C1 segment of cervical spinal cord (tissue), 14 donors: ENCODE measurements around the gene PCNX3.

Experiments used
- DNase-seq, 14 donors: peaks; one replicate each; lab custom pipeline; 2025; lab: John Stamatoyannopoulos, UW

Gene PCNX3

GRCh38 chr11:65618763-65619162 lies 3.2 kb downstream of the PCNX3 start:
- DNase-seq: no peak

DNA sequence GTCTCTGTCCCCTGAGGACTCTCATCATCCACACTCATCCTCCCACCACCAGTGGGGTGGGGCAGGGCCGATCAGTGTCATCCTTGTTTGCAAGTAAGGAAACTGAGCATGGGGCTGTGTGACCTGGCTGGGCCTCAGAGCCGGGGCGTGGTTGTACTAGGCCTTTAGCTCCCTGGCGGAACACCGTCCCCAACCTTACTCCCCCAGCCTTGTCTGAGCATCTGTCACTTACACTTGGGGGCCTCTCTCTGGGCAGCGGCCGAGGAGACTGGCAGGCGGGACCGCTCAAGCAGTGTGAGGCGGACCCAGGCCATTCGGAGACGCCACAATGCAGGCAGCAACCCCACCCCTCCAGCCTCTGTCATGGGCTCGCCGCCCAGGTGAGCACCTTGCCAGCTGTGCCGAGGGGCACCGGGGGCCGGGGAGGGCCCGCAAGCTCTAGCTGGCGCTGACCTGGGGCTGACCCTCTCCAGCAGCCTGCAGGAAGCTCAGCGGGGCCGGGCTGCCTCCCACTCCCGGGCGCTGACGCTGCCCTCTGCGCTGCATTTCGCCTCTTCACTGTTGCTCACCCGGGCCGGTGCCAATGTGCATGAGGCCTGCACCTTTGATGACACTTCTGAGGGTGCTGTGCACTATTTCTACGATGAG lies 3.8 kb downstream of the PCNX3 start:
- no peak for DNase-seq

DNA sequence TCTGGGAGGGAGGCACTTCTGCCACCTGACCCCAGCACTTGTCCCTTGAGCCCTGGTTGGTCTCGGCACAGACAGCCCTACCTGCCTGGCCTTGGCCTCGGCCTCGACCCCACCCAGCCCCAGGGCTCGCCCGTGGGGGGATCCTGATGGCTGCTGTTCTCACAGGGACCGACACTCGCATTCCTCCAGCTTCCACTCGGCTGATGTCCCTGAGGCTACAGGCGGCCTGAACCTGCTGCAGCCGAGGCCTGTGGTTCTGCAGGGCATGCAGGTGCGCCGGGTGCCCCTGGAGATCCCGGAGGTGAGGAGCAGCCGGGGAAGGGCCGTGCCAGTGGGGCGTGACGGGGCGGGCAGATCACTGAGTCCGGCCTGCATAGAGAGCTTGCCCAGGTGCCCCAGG lies 5.1 kb downstream of the PCNX3 start:
- no peak for DNase-seq

- DNase-seq: no peak
Observed at GRCh38 chr11:65621460-65621859, 5.9 kb downstream of the PCNX3 start.

DNA sequence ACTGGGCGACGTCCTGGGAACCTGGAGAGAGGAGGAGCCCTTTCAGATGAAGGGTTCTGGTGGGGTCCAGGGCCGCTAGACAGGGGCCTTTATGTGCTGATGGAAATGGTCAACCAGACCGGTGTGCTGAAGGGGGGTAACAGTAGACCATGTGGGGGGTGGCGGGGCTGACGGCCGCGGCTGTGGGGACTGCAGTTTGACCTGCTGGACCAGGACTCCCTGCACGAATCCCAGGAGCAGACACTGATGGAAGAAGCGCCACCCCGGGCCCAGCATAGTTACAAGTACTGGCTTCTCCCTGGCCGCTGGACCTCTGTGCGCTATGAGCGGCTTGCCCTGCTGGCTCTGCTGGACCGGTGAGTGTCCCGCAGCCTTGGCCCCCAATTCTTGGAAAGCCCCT lies 6.4 kb downstream of the PCNX3 start:
- no peak for DNase-seq

DNA sequence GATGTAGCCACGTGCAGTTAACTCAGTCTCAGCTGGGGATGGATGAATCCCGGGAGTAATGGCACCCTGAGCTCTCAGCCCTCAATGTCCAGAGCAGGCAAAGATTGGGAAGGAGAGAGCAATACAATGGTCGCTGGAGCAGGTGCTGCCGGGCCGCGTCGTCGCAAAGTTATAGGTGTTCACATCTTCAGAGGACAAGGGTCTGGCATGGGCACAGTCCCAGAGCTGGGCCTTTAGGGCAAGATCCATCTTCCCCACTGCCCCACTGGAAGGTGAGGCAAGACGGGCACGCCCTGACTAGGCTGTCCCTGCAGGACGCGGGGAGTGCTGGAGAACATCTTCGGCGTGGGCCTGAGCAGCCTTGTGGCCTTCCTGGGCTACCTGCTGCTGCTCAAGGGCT lies 7.6 kb downstream of the PCNX3 start:
- no peak for DNase-seq

DNA sequence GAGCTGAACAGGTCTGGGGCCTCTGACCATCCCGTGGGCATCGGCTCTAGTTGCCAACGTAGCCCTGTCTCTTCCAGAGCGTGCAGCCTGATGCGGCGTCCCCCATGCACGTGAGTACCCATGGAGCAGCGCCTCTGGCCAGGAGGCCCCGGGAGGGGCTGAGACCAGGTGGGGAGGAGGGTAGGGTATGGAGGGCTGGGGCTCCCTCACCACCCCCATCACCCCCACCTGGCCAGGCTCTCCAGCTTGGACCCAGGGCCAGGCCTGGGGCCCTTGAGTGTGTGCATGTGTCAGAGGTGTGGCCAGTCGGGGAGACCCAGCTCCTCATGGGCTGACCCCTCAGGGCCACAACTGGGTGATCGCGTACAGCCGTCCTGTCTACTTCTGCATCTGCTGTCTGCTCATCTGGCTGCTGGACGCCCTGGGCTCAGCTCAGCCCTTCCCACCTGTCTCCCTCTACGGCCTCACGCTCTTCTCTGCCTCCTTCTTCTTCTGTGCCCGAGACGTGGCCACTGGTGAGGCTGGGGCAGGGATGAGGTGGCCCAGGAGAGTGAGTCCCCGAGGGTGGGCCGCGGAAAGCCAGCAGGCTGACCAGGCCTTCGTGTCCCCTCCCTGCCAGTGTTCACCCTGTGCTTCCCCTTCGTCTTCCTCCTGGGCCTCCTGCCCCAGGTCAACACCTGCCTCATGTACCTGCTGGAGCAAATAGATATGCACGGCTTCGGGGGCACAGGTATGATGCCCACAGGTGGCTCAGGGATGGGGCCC lies 8.5 kb downstream of the PCNX3 start:
- DNase-seq: no peak

GRCh38 chr11:65624931-65625627 lies 9.5 kb downstream of the PCNX3 start:
- no peak for DNase-seq

- DNase-seq: peak in 13 of 14 donors; percentile 19 to 79 (median 48)
Observed at GRCh38 chr11:65625628-65626342, 10.2 kb downstream of the PCNX3 start.

DNA sequence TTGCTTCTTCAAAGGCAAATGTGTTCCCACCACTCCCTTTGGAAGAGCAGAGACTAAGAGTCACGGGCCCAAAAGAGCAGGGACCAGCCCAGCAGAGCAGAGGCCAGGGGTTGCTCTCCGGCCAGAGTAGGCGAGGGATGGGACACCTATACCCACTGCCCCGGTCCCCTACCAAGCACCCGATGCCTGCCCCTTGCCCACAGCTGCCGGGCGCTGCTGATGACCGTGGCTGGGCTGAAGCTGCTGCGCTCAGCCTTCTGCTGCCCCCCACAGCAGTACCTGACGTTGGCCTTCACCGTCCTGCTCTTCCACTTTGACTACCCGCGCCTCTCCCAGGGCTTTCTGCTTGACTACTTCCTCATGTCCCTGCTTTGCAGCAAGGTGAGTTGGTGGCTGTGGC lies 11.6 kb downstream of the PCNX3 start:
- DNase-seq: no peak

DNA sequence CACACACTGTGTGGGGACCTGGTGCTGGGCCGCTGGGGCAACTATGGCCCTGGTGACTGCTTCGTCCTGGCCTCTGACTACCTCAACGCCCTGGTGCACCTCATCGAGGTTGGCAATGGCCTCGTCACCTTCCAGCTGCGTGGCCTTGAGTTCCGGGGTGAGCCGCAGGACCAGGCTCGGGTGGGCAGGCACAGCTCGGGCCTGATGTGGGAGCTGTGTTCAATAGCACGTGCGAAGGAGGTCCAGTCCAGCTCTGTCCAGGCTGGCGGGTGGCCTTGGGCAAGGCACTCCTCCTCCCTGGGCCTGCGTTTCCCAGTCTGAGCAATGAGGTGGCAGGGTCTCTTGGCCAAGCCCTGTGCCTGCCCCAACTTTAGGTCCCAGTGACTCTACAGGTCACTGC lies 14.0 kb downstream of the PCNX3 start:
- DNase-seq: no peak

DNA sequence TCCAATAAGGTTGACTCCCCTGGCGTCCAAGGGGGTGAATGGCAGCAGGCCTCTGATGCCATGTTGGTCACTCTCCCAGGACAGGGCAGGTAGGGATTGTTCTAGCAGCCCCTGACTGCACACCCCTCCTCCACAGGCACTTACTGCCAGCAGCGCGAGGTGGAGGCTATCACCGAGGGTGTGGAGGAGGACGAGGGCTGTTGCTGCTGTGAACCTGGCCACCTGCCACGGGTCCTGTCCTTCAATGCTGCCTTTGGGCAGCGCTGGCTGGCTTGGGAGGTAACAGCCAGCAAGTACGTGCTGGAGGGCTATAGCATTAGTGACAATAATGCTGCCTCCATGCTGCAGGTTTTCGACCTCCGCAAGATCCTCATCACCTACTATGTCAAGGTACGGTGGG lies 14.6 kb downstream of the PCNX3 start:
- DNase-seq: no peak

GRCh38 chr11:65633390-65634108 lies 18.0 kb downstream of the PCNX3 start:
- DNase-seq: no peak

GRCh38 chr11:65634109-65634436 lies 18.5 kb downstream of the PCNX3 start:
- DNase-seq: no peak

GRCh38 chr11:65634440-65634839 lies 18.9 kb downstream of the PCNX3 start:
- DNase-seq: no peak

GRCh38 chr11:65634905-65635731 lies 19.5 kb downstream of the PCNX3 start:
- DNase-seq: no peak

DNA sequence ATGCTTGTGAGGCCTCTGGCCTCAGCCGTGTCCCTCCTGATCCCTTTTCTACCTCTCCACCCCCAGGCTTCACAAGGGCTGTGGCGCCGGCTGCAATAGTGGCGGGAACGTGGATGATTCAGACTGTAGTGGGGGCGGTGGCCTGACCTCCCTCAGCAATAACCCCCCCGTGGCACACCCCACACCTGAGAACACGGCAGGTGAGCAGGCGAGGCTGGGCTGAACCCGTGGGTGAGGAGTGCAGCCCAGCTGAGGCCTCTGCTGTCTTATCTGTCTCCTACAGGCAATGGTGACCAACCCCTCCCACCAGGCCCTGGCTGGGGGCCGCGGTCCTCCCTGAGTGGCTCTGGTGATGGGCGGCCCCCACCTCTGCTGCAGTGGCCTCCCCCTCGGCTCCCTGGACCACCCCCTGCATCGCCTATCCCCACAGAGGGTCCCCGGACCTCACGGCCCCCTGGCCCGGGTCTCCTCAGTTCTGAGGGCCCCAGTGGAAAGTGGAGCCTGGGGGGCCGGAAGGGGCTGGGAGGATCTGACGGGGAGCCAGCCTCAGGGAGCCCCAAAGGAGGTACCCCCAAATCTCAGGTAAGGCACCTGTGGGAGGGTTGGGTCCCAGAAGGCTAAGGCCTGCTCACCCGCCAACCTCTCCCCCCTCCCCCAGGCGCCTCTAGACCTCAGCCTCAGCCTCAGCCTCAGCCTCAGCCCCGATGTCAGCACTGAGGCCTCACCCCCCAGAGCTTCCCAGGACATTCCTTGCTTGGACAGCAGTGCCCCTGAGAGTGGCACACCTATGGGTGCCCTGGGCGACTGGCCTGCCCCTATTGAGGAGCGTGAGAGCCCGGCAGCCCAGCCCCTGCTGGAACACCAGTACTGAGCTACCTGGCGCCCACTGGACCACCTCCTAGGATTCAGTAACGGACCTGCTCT lies 20.8 kb downstream of the PCNX3 start:
- DNase-seq: no peak

DNA sequence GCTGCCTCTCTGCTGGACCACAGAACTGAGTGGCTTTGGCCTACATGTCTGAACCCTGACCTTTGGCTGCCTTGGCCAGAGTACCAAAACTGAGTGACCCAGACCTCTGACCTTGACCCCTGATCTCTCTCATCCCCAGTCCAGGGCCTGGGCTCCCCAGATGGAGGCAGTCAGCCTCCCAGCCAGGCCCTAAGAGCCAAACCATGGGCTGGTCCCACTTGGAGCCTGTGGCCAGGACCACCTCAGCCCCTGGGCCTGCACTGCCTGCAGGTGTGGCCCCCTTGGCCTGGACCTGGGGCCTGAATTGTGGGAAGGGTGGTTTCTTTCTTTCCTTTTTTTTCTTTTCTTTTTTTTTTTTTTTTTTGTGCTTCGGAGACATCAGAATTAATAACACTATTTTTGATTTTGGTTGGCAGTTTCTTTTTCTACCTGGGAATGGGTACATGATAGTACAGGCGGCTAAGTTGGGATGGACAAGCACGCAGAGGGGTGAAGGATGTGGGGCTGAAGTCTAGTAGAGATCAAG lies 21.5 kb downstream of the PCNX3 start:
- DNase-seq: no peak

GRCh38 chr11:65637794-65638419 lies 22.3 kb downstream of the PCNX3 start, which contains the start of gene SIPA1:
Gene SIPA1, plus strand, starts transcription at chr11:65638101. Its CDS starts 2,821 bp downstream, at chr11:65640922.
- peak in 12 of 14 donors; percentile 6 to 67 (median 31) for DNase-seq
